IMR-90 (cell line): ENCODE measurements around the gene ZNF581.

Experiments
- MXI1 ChIP-seq: IDR thresholded peaks from 2 replicates; pipeline ENCODE4 v1.6.1; 2012; ENCODE audit warnings: low read depth, mild to moderate bottlenecking, low read length, moderate library complexity, borderline replicate concordance
- POLR2A ChIP-seq: IDR thresholded peaks from 2 replicates; pipeline ENCODE4 v1.6.1; 2012; ENCODE audit warnings: mild to moderate bottlenecking, low read depth, low read length
- TF ChIP-seq, protein P1 (sequence below): conservative IDR thresholded peaks from 2 replicates; pipeline ENCODE4 v1.5.1; 2012; ENCODE audit warnings: mild to moderate bottlenecking, low read depth, low read length, improper control_type of control experiment

DNA sequence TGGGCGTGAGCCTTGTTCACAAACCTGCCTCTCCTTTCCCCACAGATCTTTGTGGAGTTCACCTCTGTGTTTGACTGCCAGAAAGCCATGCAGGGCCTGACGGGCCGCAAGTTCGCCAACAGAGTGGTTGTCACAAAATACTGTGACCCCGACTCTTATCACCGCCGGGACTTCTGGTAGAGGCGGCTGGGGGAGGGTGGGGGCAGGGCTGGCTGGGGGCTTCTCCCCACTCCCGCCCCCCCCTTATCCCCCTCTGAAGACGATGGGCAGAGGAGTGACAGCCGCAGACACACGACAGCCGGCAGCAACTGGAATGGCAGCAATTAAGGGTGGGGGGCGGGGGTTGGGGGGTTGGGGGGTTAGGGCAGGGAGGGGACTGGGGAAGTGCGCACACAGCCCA is 30.4 kb downstream of the ZNF581 start:
- TF ChIP-seq, protein P1, sequence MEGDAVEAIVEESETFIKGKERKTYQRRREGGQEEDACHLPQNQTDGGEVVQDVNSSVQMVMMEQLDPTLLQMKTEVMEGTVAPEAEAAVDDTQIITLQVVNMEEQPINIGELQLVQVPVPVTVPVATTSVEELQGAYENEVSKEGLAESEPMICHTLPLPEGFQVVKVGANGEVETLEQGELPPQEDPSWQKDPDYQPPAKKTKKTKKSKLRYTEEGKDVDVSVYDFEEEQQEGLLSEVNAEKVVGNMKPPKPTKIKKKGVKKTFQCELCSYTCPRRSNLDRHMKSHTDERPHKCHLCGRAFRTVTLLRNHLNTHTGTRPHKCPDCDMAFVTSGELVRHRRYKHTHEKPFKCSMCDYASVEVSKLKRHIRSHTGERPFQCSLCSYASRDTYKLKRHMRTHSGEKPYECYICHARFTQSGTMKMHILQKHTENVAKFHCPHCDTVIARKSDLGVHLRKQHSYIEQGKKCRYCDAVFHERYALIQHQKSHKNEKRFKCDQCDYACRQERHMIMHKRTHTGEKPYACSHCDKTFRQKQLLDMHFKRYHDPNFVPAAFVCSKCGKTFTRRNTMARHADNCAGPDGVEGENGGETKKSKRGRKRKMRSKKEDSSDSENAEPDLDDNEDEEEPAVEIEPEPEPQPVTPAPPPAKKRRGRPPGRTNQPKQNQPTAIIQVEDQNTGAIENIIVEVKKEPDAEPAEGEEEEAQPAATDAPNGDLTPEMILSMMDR: no peak
- TF ChIP-seq POLR2A (no peak), MXI1 (no peak)
